ENCODE measurements around the gene PVR.

Gene PVR

DNA sequence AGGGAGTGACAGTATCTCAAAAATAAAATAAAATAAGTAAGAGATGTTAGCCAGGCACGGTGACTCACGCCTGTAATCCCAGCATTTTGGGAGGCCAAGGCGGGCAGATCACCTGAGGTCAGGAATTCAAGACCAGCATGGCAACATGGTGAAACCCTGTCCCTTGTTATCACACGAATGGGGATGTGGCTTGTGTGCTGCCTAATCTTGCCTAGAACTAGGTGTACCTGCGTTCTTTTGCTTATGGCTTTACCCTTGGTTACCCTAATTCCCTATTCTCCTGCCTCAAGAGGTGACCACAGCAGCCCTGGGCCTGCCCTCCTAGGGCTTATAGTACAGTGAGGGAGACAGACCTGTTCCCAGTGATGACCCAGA lies 6.3 kb upstream of the PVR start:
- H3K27me3 ChIP-seq (ENCODE audit: insufficient read depth, insufficient read length), result no peaks in the 10 kb centered on the region
- no peak for TF ChIP-seq SUZ12 (IDR thresholded peaks at IDR 0.05; ENCODE audit: extremely low read depth, insufficient read depth, insufficient read length)
- TF ChIP-seq YY1 (IDR thresholded peaks at IDR 0.05; ENCODE audit: insufficient read depth, insufficient read length), result no peak
- TF ChIP-seq ZNF274 (IDR thresholded peaks at IDR 0.05; ENCODE audit: low read depth, low read length), result no peak

DNA sequence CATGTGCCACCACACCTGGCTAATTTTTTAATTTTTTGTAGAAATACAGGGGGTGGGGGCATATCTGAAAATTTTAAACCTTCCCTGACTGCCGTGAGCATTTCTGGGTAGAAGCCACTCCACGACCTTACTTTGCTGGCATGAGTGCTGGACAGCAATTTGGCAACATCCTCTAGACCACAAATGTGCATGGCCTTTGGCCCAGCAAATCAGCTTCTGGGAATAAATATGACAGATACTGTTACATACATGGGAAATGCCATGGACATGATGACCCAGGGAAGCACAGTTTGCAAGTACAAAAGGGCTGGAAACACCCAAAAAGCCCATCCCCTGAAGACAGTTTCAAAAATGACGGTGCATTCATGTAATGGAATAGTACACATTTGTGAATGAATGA lies 3.2 kb upstream of the PVR start:
- Histone ChIP-seq H3K27me3 (ENCODE audit: insufficient read depth, insufficient read length) (no peaks in the 10 kb centered on the region), H3K4me1 (ENCODE audit: insufficient read depth, insufficient read length) (no peaks in the 10 kb centered on the region), H3K9ac (ENCODE audit: insufficient read length, low read depth) (no peak overlapping the region), H3K36me3 (ENCODE audit: insufficient read depth, insufficient read length, low read length) (no peaks in the 10 kb centered on the region), H3K4me3 (ENCODE audit: insufficient read length, low read depth) (no peak overlapping the region), H3K9me3 (ENCODE audit: insufficient read depth, low read length) (no peaks in the 10 kb centered on the region)
- DNase-seq (ENCODE audit: low read depth, low spot score), result no peak
- TF ChIP-seq ZNF274 (IDR thresholded peaks at IDR 0.05; ENCODE audit: low read depth, low read length), result no peak
- no peak for TF ChIP-seq YY1 (IDR thresholded peaks at IDR 0.05; ENCODE audit: insufficient read depth, insufficient read length)
- no peak for TF ChIP-seq SUZ12 (IDR thresholded peaks at IDR 0.05; ENCODE audit: extremely low read depth, insufficient read depth, insufficient read length)

More for the DNA sequence above, 6.3 kb upstream of the PVR start:
- Histone ChIP-seq H3K9ac (ENCODE audit: insufficient read length, low read depth) (no peak overlapping the region), H3K36me3 (ENCODE audit: insufficient read depth, insufficient read length, low read length) (no peaks in the 10 kb centered on the region), H3K4me1 (ENCODE audit: insufficient read depth, insufficient read length) (no peaks in the 10 kb centered on the region), H3K9me3 (ENCODE audit: insufficient read depth, low read length) (peaks cover 9% of the 10 kb centered on the region; the same call in 1 of the 2 replicates), H3K4me3 (ENCODE audit: insufficient read length, low read depth) (no peak overlapping the region)
- DNase-seq (ENCODE audit: low read depth, low spot score), result no peak

GRCh38 chr19:44641501-44642265 lies 2.0 kb upstream of the PVR start:
- H3K9me3 ChIP-seq (ENCODE audit: insufficient read depth, low read length), result no peaks in the 10 kb centered on the region
- H3K36me3 ChIP-seq (ENCODE audit: insufficient read depth, insufficient read length, low read length), result peaks cover 10% of the 10 kb centered on the region
- H3K27me3 ChIP-seq (ENCODE audit: insufficient read depth, insufficient read length), result no peaks in the 10 kb centered on the region
- TF ChIP-seq ZNF274 (IDR thresholded peaks at IDR 0.05; ENCODE audit: low read depth, low read length) (no peak), SUZ12 (IDR thresholded peaks at IDR 0.05; ENCODE audit: extremely low read depth, insufficient read depth, insufficient read length) (no peak), YY1 (IDR thresholded peaks at IDR 0.05; ENCODE audit: insufficient read depth, insufficient read length) (no peak)
- no peak overlapping the region for H3K4me3 ChIP-seq (ENCODE audit: insufficient read length, low read depth)
- no peak overlapping the region for H3K9ac ChIP-seq (ENCODE audit: insufficient read length, low read depth)
- H3K4me1 ChIP-seq (ENCODE audit: insufficient read depth, insufficient read length), result no peaks in the 10 kb centered on the region
- no peak for DNase-seq (ENCODE audit: low read depth, low spot score)

DNA sequence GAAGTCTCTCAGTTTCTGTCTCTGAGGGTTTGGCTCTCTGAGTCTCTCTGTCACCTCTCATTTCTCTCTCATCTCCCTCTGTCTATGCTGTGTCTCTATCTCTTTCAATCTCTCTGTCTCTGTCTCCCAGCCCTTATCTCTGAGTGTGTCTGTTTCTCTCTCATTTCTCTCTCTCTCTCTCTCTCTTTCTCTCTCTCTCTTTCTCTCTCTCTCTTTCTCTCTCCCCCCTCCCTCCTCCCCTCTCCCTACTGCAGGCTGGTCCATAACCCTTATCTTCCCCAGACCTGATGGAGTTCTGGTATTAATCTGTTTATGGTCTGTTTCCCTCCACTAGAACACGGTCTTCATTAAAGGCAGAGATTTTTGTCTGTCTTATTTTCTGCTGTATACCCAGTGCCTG lies 1.3 kb upstream of the PVR start:
- H3K9me3 ChIP-seq (ENCODE audit: insufficient read depth, low read length), result no peaks in the 10 kb centered on the region
- H3K4me1 ChIP-seq (ENCODE audit: insufficient read depth, insufficient read length), result no peaks in the 10 kb centered on the region
- no peaks in the 10 kb centered on the region for H3K27me3 ChIP-seq (ENCODE audit: insufficient read depth, insufficient read length)
- DNase-seq (ENCODE audit: low read depth, low spot score), result no peak
- H3K9ac ChIP-seq (ENCODE audit: insufficient read length, low read depth), result no peak overlapping the region
- no peak for TF ChIP-seq ZNF274 (IDR thresholded peaks at IDR 0.05; ENCODE audit: low read depth, low read length)
- TF ChIP-seq YY1 (IDR thresholded peaks at IDR 0.05; ENCODE audit: insufficient read depth, insufficient read length), result no peak
- no peak for TF ChIP-seq SUZ12 (IDR thresholded peaks at IDR 0.05; ENCODE audit: extremely low read depth, insufficient read depth, insufficient read length)
- peaks cover 14% of the 10 kb centered on the region for H3K36me3 ChIP-seq (ENCODE audit: insufficient read depth, insufficient read length, low read length)
- no peak overlapping the region for H3K4me3 ChIP-seq (ENCODE audit: insufficient read length, low read depth)

DNA sequence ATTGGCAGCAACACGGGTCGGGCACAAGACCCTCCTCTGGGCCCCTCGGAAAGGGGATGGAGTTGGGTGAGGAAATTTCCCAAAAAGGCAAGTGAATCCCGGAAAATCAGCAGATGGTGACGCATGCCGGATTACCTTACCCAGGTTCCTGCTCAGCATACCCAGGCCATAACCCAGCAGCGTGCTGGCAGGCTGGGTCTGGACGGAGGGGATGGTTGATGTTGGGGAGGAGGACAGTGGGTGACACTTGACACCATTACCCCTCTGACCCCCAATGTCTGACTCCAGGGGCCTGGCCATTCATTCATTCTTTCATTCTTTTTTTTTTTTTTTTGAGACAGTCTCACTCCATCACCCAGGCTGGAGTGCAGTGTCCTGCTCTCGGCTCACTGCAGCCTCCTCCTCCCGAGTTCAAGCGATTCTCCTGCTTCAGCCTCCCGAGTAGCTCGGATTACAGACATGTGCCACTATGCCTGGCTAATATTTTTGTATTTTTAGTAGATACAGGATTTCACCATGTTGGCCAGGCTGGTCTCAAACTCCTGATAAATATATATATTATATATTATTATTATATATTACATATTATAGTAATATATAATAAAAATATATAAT lies 799 bp downstream of the PVR start:
- Histone ChIP-seq H3K9ac (ENCODE audit: insufficient read length, low read depth) (peak overlapping the region; percentile 66), H3K4me1 (ENCODE audit: insufficient read depth, insufficient read length) (no peaks in the 10 kb centered on the region), H3K4me3 (ENCODE audit: insufficient read length, low read depth) (peak overlapping the region; percentile 74), H3K27me3 (ENCODE audit: insufficient read depth, insufficient read length) (no peaks in the 10 kb centered on the region), H3K36me3 (ENCODE audit: insufficient read depth, insufficient read length, low read length) (peaks cover 32% of the 10 kb centered on the region), H3K9me3 (ENCODE audit: insufficient read depth, low read length) (no peaks in the 10 kb centered on the region)
- DNase-seq (ENCODE audit: low read depth, low spot score), result no peak
- TF ChIP-seq SUZ12 (IDR thresholded peaks at IDR 0.05; ENCODE audit: extremely low read depth, insufficient read depth, insufficient read length) (no peak), ZNF274 (IDR thresholded peaks at IDR 0.05; ENCODE audit: low read depth, low read length) (no peak), YY1 (IDR thresholded peaks at IDR 0.05; ENCODE audit: insufficient read depth, insufficient read length) (no peak)

DNA sequence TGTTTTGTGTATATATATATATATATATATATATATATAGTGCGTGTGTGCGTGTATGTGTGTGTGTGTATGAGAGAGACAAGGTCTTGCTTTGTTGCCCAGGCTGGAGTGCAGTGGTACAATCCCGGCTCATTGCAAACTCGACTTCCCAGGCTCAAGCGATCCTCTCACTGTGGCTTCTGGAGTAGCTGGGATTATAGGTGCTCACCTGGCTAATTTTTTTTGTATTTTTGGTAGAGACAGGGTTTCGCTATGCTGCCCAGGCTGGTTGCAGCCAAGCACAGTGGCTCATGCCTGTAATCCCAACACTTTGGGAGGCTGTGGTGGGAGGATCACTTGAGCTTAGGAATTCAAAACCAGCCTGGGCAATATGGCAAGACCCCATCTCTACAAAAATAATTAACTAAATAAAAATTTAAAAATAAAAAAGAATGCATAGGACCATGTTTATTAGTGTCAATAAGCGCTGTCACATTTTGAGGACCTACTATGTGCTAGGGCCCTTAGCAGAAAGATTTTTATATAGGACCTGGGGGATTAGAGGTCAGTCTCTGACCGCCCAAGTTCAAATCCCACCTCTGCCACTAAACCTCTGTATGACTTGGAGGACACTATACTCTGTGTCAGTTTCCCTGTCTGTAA lies 1.8 kb downstream of the PVR start:
- Histone ChIP-seq H3K9me3 (ENCODE audit: insufficient read depth, low read length) (no peaks in the 10 kb centered on the region), H3K9ac (ENCODE audit: insufficient read length, low read depth) (no peak overlapping the region), H3K36me3 (ENCODE audit: insufficient read depth, insufficient read length, low read length) (peaks cover 42% of the 10 kb centered on the region), H3K4me3 (ENCODE audit: insufficient read length, low read depth) (no peak overlapping the region), H3K27me3 (ENCODE audit: insufficient read depth, insufficient read length) (no peaks in the 10 kb centered on the region), H3K4me1 (ENCODE audit: insufficient read depth, insufficient read length) (no peaks in the 10 kb centered on the region)
- TF ChIP-seq YY1 (IDR thresholded peaks at IDR 0.05; ENCODE audit: insufficient read depth, insufficient read length), result no peak
- no peak for TF ChIP-seq ZNF274 (IDR thresholded peaks at IDR 0.05; ENCODE audit: low read depth, low read length)
- TF ChIP-seq SUZ12 (IDR thresholded peaks at IDR 0.05; ENCODE audit: extremely low read depth, insufficient read depth, insufficient read length), result no peak
- no peak for DNase-seq (ENCODE audit: low read depth, low spot score)

DNA sequence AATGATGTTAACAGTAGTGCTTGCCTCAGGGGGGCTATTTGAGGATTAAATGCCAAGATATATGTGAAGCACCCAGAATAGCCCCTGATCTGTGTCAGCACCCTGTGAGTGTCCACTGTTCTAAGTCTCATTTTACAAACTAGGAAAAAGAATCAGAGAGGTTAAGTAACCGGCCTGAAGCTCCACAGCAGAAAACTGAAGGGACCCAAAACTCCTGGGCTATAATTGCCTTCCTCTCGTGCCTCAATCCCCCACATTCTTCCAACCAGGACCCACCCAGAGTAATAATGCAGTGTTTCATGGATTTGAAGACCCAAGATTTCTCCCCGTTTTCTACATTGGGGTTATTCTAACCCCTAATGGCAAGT lies 2.3 kb downstream of the PVR start:
- no peak for TF ChIP-seq SUZ12 (IDR thresholded peaks at IDR 0.05; ENCODE audit: extremely low read depth, insufficient read depth, insufficient read length)
- no peak for TF ChIP-seq YY1 (IDR thresholded peaks at IDR 0.05; ENCODE audit: insufficient read depth, insufficient read length)
- no peak for TF ChIP-seq ZNF274 (IDR thresholded peaks at IDR 0.05; ENCODE audit: low read depth, low read length)
- no peak overlapping the region for H3K4me3 ChIP-seq (ENCODE audit: insufficient read length, low read depth)
- peaks cover 46% of the 10 kb centered on the region for H3K36me3 ChIP-seq (ENCODE audit: insufficient read depth, insufficient read length, low read length)
- H3K9ac ChIP-seq (ENCODE audit: insufficient read length, low read depth), result no peak overlapping the region
- DNase-seq (ENCODE audit: low read depth, low spot score), result no peak
- no peaks in the 10 kb centered on the region for H3K27me3 ChIP-seq (ENCODE audit: insufficient read depth, insufficient read length)
- H3K4me1 ChIP-seq (ENCODE audit: insufficient read depth, insufficient read length), result no peaks in the 10 kb centered on the region
- H3K9me3 ChIP-seq (ENCODE audit: insufficient read depth, low read length), result no peaks in the 10 kb centered on the region

All from NT2/D1 (cell line).